Mononuclear cell (primary cell): ENCODE data around the gene ATP6V1B1. TPM values are rescaled to one million over a fixed set of nuclear protein-coding genes. Genes with fewer than 3 reads are reported as not detected.
"Not testable (repeated sequence)": the region's sequence is repeated elsewhere in the genome, so short reads cannot be mapped to it uniquely, and the experiment has no call there.

Experiments
- H3K27me3 ChIP-seq: 2 replicates; pipeline ENCODE4 v1.6.0; 2011; ENCODE audit warnings: low read length, control low read depth; ENCODE audit not compliant: insufficient read depth
- H3K4me1 ChIP-seq: 2 replicates; pipeline ENCODE4 v1.5.1; 2011; ENCODE audit warnings: mild to moderate bottlenecking, low read length, control low read depth; ENCODE audit not compliant: insufficient read depth
- H3K4me3 ChIP-seq: 2 replicates; pipeline ENCODE4 v1.5.1; 2011; ENCODE audit warnings: mild to moderate bottlenecking, low read length, moderate library complexity
- H3K9me3 ChIP-seq: 2 replicates; pipeline ENCODE4 v1.5.1; 2011; ENCODE audit warnings: low read depth, mild to moderate bottlenecking, control low read depth, low read length
- total RNA-seq: library from RNA; depleted of rRNA; stranded (reverse); fragments of >200 nt; gene quantifications from one replicate; pipeline ENCODE4 v1.2.3, GENCODE V29; 2012

ATP6V1B1 gene
- total RNA-seq, 1 donor, result not detected

- Histone ChIP-seq H3K27me3 (no peaks in the 10 kb centered on the region), H3K4me1 (peaks cover 17% of the 10 kb centered on the region), H3K4me3 (no peak overlapping the region), H3K9me3 (no peaks in the 10 kb centered on the region)
These were observed 68.5 kb downstream of the ATP6V1B1 start for GRCh38 chr2:71003966-71004755.

DNA sequence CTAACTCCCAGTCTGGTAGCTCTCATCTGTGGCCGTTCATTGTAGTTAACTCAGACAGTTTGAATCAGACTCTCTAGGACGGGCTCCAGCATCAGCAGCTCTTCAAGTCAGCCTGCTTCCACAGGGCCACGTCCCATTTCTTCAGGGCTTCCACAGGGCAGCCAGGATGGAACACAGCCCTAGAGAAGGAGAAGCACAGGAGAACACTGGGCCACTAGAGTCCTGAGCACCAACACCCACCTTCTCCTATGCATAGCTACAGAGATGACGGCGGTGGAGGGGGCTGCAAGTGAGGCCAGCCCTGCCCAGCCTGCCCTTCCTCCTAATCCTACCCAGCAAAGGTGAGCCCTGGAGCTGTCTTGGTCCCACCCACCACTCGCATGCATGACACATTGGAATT lies 69.2 kb downstream of the ATP6V1B1 start:
- Histone ChIP-seq H3K4me1 (peaks cover 10% of the 10 kb centered on the region), H3K27me3 (no peaks in the 10 kb centered on the region), H3K4me3 (no peak overlapping the region), H3K9me3 (no peaks in the 10 kb centered on the region)

DNA sequence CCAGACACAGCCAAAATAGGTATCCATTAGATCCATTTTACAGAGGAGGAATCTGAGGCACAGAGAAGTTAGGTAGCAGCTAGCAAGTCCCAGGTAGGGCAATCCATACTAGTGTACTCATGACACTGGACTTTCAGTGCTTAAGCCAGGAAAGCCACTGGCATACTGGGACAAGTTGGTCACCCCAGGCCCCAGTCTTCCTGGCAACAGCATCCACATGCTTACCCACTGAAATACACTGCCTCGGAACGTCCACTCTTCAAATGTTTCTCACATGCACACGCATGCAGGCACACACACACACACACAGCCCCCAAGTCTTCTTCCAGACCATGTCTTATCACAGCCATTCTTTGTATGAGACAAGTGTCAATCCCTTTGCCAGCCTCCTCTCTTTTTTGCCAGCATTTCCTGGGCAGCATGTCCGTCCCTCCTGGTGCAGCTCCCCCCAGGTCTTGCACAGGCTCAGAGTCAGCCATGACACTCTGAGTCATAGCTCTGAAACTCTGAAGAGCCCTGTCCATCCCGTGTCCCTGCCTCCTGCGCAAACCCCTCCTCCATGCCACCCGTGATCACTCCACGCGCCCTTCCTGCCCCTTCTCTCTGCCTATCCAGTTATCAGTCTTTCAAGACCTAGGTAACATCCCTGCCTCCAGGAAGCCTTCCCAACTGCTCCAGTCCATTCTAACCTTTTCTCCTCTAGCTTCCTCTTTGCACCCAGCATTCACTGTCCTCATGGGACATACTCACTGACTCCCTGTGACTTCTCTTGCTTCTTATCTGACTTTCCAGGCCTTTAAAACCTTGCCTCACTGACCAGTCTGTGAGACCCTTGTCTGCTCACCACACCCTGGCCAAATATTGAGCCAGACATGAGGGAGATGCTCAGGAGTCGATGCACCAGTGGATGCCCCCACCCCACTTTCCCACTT lies 69.8 kb downstream of the ATP6V1B1 start:
- Histone ChIP-seq H3K4me3 (no peak overlapping the region), H3K9me3 (no peaks in the 10 kb centered on the region), H3K4me1 (peaks cover 10% of the 10 kb centered on the region), H3K27me3 (no peaks in the 10 kb centered on the region)

- Histone ChIP-seq H3K4me1 (peaks cover 2% of the 10 kb centered on the region), H3K9me3 (no peaks in the 10 kb centered on the region), H3K4me3 (no peak overlapping the region), H3K27me3 (no peaks in the 10 kb centered on the region)
These were observed 70.6 kb downstream of the ATP6V1B1 start for GRCh38 chr2:71006323-71006722.

GRCh38 chr2:71006955-71007799 lies 71.5 kb downstream of the ATP6V1B1 start:
- no peaks in the 10 kb centered on the region for H3K27me3 ChIP-seq
- no peak overlapping the region for H3K4me3 ChIP-seq
- H3K9me3 ChIP-seq, result no peaks in the 10 kb centered on the region
- H3K4me1 ChIP-seq, result no peaks in the 10 kb centered on the region

DNA sequence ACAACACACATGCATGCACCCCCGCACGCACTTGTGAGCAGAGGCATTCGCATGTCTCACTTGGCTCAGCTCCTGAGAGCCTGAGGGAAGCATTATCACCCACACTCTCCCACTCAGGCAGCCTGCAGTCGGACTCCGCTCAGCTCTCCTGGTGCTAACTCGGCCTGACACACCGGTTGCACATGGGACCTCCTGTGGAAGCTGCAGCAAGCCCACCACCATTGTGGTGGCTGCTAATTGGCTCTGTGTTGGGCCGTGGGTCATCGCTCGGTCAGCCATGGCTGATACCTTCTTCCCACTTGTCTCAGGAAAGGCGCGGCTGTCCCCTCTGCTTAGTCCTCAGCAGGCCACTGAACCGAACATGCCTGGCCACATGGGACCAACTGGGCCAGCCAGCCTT lies 72.6 kb downstream of the ATP6V1B1 start:
- H3K4me3 ChIP-seq, result no peak overlapping the region
- no peaks in the 10 kb centered on the region for H3K27me3 ChIP-seq
- no peaks in the 10 kb centered on the region for H3K4me1 ChIP-seq
- H3K9me3 ChIP-seq, result no peaks in the 10 kb centered on the region

- not testable (repeated sequence) for H3K9me3 ChIP-seq, H3K4me3 ChIP-seq, H3K4me1 ChIP-seq, H3K27me3 ChIP-seq
These were observed 76.1 kb downstream of the ATP6V1B1 start for GRCh38 chr2:71011786-71012185.

Other genes starting within 250 kb of the ATP6V1B1 start
- gene ADD2, start 167.7 kb upstream of the ATP6V1B1 start, total RNA-seq, result 2.4 TPM
- not detected for gene FIGLA, start 145.3 kb upstream of the ATP6V1B1 start, total RNA-seq
- 0.21 TPM for gene CLEC4F, start 115.3 kb upstream of the ATP6V1B1 start, total RNA-seq
- 0.10 TPM for gene CD207, start 100.1 kb upstream of the ATP6V1B1 start, total RNA-seq
- gene VAX2, start 35.3 kb upstream of the ATP6V1B1 start, total RNA-seq, result not detected
- gene ANKRD53, start 42.7 kb downstream of the ATP6V1B1 start, total RNA-seq, result 0.10 TPM
- gene TEX261, start 59.0 kb downstream of the ATP6V1B1 start, total RNA-seq, result 16.7 TPM
- 25.7 TPM for gene NAGK, start 132.7 kb downstream of the ATP6V1B1 start, total RNA-seq
- 6.8 TPM for gene MCEE, start 194.3 kb downstream of the ATP6V1B1 start, total RNA-seq
- gene MPHOSPH10, start 194.7 kb downstream of the ATP6V1B1 start, total RNA-seq, result 21.1 TPM